Activated CD4-positive, alpha-beta T cell treated with anti-CD3 and anti-CD28 coated beads, Interleukin-2, amount 10 ng/mL, durations not matched to agents 7 days and 5 days (primary cell): ENCODE measurements around the gene DUSP2. TPM values are rescaled to one million over a fixed set of nuclear protein-coding genes. Genes with fewer than 3 reads are reported as not detected.

Experiments
- CTCF ChIA-PET: fragments of 350-600 bp; sonication (Branson Sonifier 250); formaldehyde crosslinking; loops from one replicate; lab custom pipeline; 2021; ENCODE audit warnings: antibody characterized with exemption; lab: Charles Lee
- POLR2A ChIA-PET: fragments of 350-600 bp; sonication (Branson Sonifier 250); formaldehyde crosslinking; loops from one replicate; lab custom pipeline; 2021; ENCODE audit warnings: antibody characterized with exemption; lab: Charles Lee
- DNase-seq: peaks from one replicate; pipeline ENCODE4 v3.0.0-alpha.2; 2020
- H3K27ac Mint-ChIP-seq: one replicate; pipeline ENCODE4 v1.8.0; 2021; ENCODE audit warnings: mild to moderate bottlenecking, moderate library complexity, mixed read lengths
- H3K27me3 Mint-ChIP-seq: one replicate; pipeline ENCODE4 v1.8.0; 2021; ENCODE audit warnings: mixed read lengths
- H3K36me3 Mint-ChIP-seq: one replicate; pipeline ENCODE4 v1.8.0; 2021; ENCODE audit warnings: low read depth, mixed read lengths
- H3K4me1 Mint-ChIP-seq: one replicate; pipeline ENCODE4 v1.8.0; 2021; ENCODE audit warnings: mixed read lengths
- H3K4me3 Mint-ChIP-seq: one replicate; pipeline ENCODE4 v1.8.0; 2021; ENCODE audit warnings: mild to moderate bottlenecking, moderate library complexity, mixed read lengths
- H3K9me3 Mint-ChIP-seq: one replicate; pipeline ENCODE4 v1.8.0; 2021; ENCODE audit warnings: mixed read lengths
- total RNA-seq, 2 experiments: library from RNA; stranded (reverse); gene quantifications; one replicate each; pipeline ENCODE4 v1.2.3, GENCODE V29; 2021

DUSP2 gene
- total RNA-seq, 2 experiments from 2014 or later: 11.9 to 14.2 TPM

DNA sequence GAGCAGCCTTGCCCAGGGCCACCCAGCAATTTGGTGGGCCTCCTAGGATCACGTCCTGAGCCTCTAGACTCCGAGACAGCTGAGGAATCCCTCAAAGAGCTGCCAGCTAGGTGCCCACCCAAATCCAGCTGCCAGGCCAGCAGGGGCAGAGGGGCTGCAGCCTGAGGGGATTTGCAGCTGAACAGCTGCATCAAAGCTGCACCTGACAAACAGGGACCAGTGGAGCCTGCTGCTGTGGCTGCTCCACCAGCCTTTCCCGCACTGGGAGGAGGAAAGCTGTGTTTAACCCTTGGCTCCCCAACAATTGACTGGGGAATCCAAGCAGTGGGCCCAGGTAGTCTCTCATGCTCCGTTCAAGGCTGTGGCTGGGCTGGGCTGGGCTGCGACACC is 37.1 kb downstream of the DUSP2 start:
- peaks cover 12% of the 10 kb centered on the region for H3K9me3 Mint-ChIP-seq
- peaks cover 2% of the 10 kb centered on the region for H3K36me3 Mint-ChIP-seq
- DNase-seq: no peak
- H3K4me3 Mint-ChIP-seq: no peak overlapping the region
- no peaks in the 10 kb centered on the region for H3K4me1 Mint-ChIP-seq
- ChIA-PET POLR2A (no interaction called here), CTCF (interaction anchor here (0.8 to 1.4 kb wide), 2 partner anchors 8 to 86 kb away, joined by 3 to 4 read pairs; partner anchors contain the start of gene ADRA2B)
- H3K27me3 Mint-ChIP-seq: no peaks in the 10 kb centered on the region
- H3K27ac Mint-ChIP-seq: no peak overlapping the region

- ChIA-PET POLR2A (no interaction called here), CTCF (interaction anchor here (0.8 kb wide), 1 partner anchor 9 kb away, joined by 3 read pairs; the partner anchor contains the start of gene ADRA2B)
- peaks cover 12% of the 10 kb centered on the region for H3K9me3 Mint-ChIP-seq
- H3K4me1 Mint-ChIP-seq: no peaks in the 10 kb centered on the region
- no peak overlapping the region for H3K4me3 Mint-ChIP-seq
- no peak for DNase-seq
- H3K27ac Mint-ChIP-seq: no peak overlapping the region
- peaks cover 2% of the 10 kb centered on the region for H3K36me3 Mint-ChIP-seq
- H3K27me3 Mint-ChIP-seq: no peaks in the 10 kb centered on the region
Observed at GRCh38 chr2:96107708-96108065, 37.6 kb downstream of the DUSP2 start.

DNA sequence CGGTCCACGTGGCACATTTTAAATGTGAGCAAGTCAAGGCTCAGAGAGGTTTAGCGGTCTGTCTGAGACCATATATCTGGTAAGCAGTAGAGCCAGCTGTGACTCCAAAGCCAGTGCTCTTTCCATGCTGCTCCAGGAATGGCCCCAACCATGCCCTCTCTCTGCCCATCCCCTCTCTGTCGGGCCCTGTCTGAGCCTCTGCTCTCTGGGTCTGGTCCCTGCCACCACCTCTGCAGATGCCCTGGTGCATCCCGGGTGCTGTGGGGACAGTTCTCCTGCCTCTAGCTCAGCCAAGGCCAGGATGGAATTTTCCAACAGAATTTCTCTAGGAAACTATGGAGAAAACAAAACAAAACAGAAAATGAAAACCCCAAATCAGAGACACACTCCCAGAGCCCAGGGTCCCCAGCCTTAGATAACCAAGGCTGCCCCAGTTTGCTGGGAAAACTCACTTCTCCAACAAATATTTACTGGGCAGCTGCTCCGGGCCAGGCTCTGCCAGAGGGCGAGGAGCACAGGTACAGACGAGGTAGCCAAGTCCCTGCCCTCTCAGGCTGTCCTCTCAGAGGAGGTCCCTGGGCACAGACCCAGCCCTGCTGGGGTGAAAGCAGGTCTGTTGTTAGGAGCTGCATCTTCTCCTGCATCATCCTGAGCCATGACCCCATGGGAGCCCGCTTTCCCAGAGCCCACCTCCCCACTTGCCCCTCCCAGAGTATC is 38.1 kb downstream of the DUSP2 start:
- ChIA-PET CTCF (interaction anchor here (1.5 kb wide), 1 partner anchor 67 kb away, joined by 4 read pairs; no protein-coding TSS in a partner anchor), POLR2A (no interaction called here)
- Mint-ChIP-seq H3K9me3 (peaks cover 12% of the 10 kb centered on the region), H3K27ac (no peak overlapping the region), H3K4me3 (no peak overlapping the region), H3K36me3 (peaks cover 2% of the 10 kb centered on the region), H3K4me1 (no peaks in the 10 kb centered on the region), H3K27me3 (no peaks in the 10 kb centered on the region)
- no peak for DNase-seq

DNA sequence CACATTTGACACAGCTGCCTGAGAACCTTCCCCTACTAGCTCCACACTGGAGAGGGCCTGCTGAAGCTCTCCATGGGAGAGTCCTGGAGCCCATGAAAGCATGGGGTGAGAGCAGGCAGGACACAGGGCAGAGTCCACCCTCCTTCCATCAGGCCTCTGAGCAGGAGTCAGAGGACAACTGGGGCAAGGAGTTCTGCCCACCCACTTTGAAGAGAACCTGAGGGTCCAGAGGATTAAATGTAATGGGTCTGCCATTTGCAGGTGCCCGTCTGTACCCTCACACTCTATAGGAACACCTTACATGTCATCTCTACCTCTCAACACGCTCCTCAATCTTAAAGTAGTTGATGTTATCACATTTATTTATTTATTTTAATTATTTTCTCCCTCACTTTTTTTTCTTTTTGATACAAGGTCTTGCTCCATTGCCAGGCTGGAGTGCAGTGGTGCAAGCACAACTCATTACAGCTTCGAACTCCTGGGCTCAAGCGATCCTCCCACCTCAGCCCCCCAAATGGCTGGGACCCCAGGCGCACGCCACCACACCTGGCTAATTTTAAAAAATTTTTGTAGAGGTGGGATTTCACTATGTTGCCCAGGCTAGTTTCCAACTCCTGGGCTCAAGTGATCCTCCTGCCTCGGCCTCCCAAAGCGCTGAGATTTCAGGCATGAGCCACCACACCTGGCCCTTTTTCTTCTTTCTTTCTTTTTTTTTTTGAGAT is 39.1 kb downstream of the DUSP2 start:
- Mint-ChIP-seq H3K27ac (no peak overlapping the region), H3K36me3 (peaks cover 2% of the 10 kb centered on the region), H3K27me3 (no peaks in the 10 kb centered on the region), H3K4me1 (no peaks in the 10 kb centered on the region), H3K4me3 (no peak overlapping the region), H3K9me3 (peaks cover 12% of the 10 kb centered on the region)
- CTCF ChIA-PET: interaction anchor here (1.5 kb wide), 1 partner anchor 68 kb away, joined by 4 read pairs; no protein-coding TSS in a partner anchor
- POLR2A ChIA-PET: no interaction called here
- DNase-seq: no peak

DNA sequence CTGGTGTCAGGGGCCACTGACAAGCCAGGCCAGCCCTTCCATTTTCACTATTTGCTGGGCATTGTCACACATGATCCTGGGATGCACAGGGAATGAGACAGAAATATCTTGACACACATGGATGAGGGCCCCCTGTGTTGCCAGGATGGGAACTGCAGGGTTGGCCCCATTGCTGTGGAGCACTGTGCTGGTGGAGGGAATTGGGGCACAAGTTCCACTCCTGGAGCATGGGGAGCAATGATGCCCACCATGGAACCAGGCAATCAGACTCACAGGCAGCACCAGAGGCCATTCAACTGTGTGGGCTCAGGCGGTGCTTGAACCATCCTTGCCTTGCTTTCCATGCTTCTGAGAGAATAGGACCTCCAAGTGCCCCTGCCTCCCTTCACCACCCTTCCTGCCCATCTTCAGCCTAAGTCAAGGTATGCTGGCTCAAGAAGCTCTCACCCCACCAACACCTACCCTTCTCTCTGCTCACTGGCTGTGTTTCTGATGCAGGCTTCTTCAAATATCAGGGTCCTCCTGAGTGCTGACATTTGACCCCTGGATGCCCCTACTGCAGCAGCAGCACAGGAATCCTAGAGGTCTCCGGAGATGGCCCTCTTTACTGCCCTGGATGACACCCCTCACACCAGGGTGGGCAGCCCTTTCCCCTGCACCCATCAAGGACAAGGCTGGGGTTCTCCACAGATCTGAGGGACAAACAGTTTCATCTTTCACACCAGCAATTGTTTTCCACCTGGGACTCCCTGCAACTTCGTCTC is 39.9 kb downstream of the DUSP2 start:
- Mint-ChIP-seq H3K36me3 (peaks cover 2% of the 10 kb centered on the region), H3K4me3 (no peak overlapping the region), H3K27ac (no peak overlapping the region), H3K4me1 (no peaks in the 10 kb centered on the region), H3K9me3 (peaks cover 12% of the 10 kb centered on the region), H3K27me3 (no peaks in the 10 kb centered on the region)
- no peak for DNase-seq
- ChIA-PET CTCF (interaction anchor here (1.5 kb wide), 1 partner anchor 69 kb away, joined by 4 read pairs; no protein-coding TSS in a partner anchor), POLR2A (no interaction called here)

- Mint-ChIP-seq H3K9me3 (peaks cover 12% of the 10 kb centered on the region), H3K36me3 (peaks cover 2% of the 10 kb centered on the region), H3K27me3 (no peaks in the 10 kb centered on the region), H3K4me3 (no peak overlapping the region), H3K4me1 (no peaks in the 10 kb centered on the region), H3K27ac (no peak overlapping the region)
- ChIA-PET CTCF (interaction anchor here (1.2 kb wide), 1 partner anchor 12 kb away, joined by 5 read pairs; the partner anchor contains the start of gene ADRA2B), POLR2A (no interaction called here)
- no peak for DNase-seq
Observed at GRCh38 chr2:96104487-96104861, 40.8 kb downstream of the DUSP2 start.

DNA sequence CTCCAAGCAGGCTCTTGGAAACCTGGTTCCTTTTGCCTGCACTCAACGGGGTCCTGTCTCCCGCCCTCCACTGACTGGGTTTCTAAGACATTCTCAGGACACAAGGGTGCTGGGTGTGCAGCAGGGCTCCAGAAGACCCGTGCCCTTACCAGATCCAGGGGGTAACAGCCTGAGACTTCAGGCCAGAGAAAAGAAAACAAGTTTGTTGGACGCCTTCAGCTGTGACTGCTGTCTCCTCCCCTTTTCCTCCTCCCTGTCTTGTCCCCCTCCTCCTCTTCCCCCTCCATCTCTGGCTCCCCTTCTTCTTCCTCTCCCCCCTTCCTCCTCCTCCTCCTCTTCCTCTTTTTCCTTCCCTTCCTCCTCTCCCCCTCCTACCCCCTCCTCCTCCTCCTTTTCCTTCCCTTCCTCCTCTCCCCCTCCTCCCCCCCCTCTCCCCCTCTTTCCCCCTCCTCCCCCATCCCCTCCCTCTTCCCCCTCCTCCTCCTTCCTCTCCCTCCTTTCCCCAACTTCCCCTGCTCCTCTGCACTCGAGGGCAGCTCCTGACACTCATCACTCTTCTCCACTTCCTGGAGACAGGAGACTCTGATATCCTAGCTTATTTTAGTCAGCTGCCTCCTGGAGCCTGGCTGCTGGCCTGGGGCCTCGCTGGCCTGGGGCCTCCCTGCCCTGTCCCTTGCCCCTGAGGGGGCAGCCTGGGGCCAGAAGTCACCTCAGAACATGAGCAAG is 41.3 kb downstream of the DUSP2 start:
- no peak overlapping the region for H3K27ac Mint-ChIP-seq

DNA sequence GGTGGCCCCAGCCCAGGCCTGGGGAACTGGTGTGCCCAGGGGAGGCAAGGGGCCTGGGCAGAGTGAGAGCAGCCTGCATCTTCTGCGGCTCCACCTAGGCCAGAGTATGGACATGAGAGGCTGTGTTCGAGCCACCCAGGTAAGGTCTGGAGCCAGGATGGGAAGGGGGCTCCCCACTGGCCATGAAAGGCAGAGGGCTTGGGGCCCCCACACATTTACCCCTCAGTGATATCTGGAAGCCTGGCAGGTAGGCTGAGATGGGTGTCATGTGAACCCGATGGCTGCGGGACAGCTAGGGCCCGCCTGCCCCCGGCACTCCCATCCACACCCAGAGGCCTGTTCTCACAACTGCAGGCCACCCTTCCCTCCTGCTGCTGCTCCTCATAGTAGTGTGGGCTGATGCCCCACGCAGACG is 42.0 kb downstream of the DUSP2 start:
- H3K4me3 Mint-ChIP-seq: no peak overlapping the region
- H3K36me3 Mint-ChIP-seq: peaks cover 2% of the 10 kb centered on the region
- no peak for DNase-seq
- H3K27ac Mint-ChIP-seq: no peak overlapping the region
- ChIA-PET POLR2A (no interaction called here), CTCF (interaction anchor here (1.2 kb wide), 1 partner anchor 11 kb away, joined by 7 read pairs; no protein-coding TSS in a partner anchor)
- H3K4me1 Mint-ChIP-seq: no peaks in the 10 kb centered on the region
- H3K9me3 Mint-ChIP-seq: peaks cover 12% of the 10 kb centered on the region
- no peaks in the 10 kb centered on the region for H3K27me3 Mint-ChIP-seq

More for the DNA sequence above, 41.3 kb downstream of the DUSP2 start:
- H3K36me3 Mint-ChIP-seq: peaks cover 2% of the 10 kb centered on the region
- H3K4me3 Mint-ChIP-seq: no peak overlapping the region
- H3K4me1 Mint-ChIP-seq: no peaks in the 10 kb centered on the region
- ChIA-PET CTCF (interaction anchor here (1.2 kb wide), 1 partner anchor 13 kb away, joined by 5 read pairs; the partner anchor contains the start of gene ADRA2B), POLR2A (no interaction called here)
- no peaks in the 10 kb centered on the region for H3K27me3 Mint-ChIP-seq
- no peak for DNase-seq
- peaks cover 12% of the 10 kb centered on the region for H3K9me3 Mint-ChIP-seq

DNA sequence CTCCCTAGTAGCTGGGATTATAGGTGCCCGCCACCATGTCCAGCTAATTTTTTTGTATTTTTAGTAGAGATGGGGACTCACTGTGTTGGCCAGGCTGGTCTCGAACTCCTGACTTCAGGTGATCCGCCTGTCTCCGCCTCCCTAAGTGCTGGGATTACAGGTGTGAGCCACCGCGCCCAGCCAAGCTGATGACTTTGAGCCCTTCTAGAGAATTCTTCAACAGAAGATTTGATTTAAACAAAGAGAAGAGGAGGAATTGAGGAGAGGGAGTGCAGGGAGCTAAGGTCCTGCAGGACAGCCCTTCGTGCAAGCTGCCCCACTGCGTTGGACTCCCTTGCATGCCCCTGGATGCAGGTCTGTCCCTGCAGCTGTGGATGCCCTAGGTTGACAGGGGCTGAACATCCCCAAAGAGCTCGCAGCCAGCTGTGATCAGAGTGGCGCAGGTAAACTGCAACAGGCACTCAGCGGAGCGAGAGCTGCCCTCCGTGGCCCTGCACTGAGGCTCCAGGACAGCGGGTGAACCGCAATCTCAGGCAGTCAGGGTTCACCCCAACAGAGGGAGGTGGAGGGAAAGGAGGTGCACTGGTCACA is 42.5 kb downstream of the DUSP2 start:
- DNase-seq: no peak
- Mint-ChIP-seq H3K27ac (no peak overlapping the region), H3K27me3 (no peaks in the 10 kb centered on the region), H3K36me3 (peaks cover 2% of the 10 kb centered on the region), H3K9me3 (peaks cover 12% of the 10 kb centered on the region), H3K4me3 (no peak overlapping the region), H3K4me1 (no peaks in the 10 kb centered on the region)
- POLR2A ChIA-PET: no interaction called here
- CTCF ChIA-PET: interaction anchor here (1.0 to 1.2 kb wide), 3 partner anchors 11 to 81 kb away, joined by 3 to 7 read pairs (median 4); partner anchors contain the start of gene ADRA2B

DNA sequence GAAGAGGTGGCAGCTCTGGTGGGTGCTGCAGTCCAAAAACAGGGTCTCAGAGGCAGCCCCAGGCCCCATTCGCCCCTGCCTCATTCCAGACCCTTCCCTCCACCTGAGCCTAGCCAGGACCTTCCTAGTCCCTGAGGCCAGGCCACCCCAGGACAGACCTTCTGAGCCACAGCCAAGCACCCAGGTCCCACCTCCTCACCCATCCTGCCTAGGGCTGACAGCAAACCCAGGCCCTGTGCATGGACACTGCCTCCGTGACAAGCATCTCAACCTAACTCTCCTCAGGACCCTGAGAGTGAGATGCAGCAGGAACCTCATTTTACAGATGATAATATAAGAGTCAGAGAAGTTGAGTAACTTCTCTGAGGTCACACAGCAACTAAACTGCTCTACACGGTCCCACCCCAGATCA is 44.3 kb downstream of the DUSP2 start:
- Mint-ChIP-seq H3K27ac (no peak overlapping the region), H3K4me3 (no peak overlapping the region), H3K4me1 (no peaks in the 10 kb centered on the region), H3K27me3 (no peaks in the 10 kb centered on the region), H3K36me3 (peaks cover 2% of the 10 kb centered on the region), H3K9me3 (peaks cover 12% of the 10 kb centered on the region)
- CTCF ChIA-PET: no interaction called here
- POLR2A ChIA-PET: no interaction called here
- no peak for DNase-seq

DNA sequence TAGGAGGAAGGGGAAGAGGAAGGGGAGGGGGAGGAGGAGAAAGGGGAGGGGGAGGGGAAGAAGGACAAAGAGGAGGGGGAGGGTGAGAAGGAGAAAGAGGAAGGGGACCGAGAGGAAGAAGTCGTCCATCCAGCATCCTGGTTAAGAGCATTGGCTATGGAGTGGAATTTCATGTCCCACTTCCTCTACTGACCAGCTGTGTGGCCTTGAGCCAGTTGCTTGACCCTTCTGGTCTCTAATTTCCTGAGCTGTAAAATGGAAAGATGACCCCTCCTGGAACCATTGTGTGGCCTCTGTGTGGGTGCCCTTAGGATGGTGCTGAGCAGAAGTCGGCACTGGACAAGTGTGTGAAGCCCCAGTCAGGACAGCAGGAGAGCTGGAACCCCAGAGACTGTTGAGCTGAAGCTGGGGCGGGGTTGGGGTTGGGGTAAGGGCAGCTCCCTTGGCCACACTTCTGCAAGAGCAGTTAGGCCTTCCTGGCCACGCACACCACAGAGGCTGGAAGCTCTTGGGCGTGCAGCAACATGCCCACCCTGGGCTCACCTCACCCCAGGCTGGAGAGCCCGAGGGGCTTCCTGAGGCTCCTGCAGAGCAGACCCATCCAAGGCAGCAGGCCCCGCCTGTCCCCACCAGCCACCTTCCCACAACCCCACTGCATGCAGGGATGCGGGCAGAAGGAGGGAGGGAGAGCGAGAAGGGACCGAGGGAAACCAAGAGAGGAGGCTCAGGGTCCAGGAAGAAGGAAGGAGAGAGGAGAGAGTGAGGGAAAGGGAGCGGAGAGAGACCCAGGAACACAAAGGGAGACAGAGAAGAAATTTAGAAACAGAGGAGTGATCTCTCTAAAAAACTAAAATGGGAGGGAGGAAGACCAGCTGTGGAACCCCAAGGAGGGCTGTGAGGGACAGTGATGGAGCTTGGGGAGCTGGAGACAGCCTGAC is 45.1 kb downstream of the DUSP2 start:
- H3K27ac Mint-ChIP-seq: no peak overlapping the region
- peaks cover 5% of the 10 kb centered on the region for H3K9me3 Mint-ChIP-seq
- ChIA-PET CTCF (interaction anchor here (0.9 to 1.7 kb wide), 2 partner anchors 17 to 74 kb away, joined by 3 to 4 read pairs; no protein-coding TSS in a partner anchor), POLR2A (no interaction called here)
- H3K36me3 Mint-ChIP-seq: peaks cover 1% of the 10 kb centered on the region
- H3K4me1 Mint-ChIP-seq: no peaks in the 10 kb centered on the region
- DNase-seq: peak; percentile 3
- peaks cover 3% of the 10 kb centered on the region for H3K27me3 Mint-ChIP-seq
- no peak overlapping the region for H3K4me3 Mint-ChIP-seq
